Colon (tissue), 2 donors: Measurements from ENCODE around the gene GLRX5.

Source experiments
- FAIRE-seq: peaks from 2 replicates; lab custom pipeline; 2012; peaks lifted over from hg19 to GRCh38; lab: Jason Lieb, UNC
- donor health status: control.
- donor health status: control.

GLRX5 gene

DNA sequence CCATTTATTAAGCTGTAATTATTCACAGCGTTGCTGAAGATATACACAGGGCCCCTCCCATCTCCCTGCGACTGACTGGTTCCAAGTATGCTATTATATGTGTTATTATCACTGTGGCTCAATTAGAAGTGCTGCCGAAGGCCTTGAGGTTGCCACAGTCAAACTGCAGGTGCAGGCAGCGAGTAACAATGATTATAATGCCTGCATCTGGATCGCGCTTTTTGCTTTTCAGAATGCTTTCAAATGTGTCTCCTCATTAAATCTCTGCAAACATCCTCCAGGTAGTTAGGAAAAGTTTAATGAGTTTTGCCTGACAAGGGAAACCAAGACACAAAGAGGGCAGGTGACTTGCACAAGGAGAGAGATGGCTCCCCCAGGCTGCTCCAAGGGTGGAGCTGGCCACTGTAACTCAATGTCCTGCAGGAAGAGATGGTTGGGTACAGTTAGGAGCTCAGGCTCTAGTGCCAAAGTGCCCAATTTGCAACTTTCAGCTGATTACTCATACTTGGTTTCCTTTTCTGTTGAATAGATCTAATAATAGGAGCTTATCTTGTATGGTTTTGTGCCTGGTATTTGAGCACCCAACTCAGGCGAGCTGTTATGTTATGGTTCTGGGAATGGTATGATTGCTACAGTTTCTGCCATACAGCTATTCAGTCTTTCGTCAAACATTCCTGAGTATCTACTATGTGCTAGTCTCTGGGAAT is 16.7 kb upstream of the GLRX5 start:
- no peak for FAIRE-seq

DNA sequence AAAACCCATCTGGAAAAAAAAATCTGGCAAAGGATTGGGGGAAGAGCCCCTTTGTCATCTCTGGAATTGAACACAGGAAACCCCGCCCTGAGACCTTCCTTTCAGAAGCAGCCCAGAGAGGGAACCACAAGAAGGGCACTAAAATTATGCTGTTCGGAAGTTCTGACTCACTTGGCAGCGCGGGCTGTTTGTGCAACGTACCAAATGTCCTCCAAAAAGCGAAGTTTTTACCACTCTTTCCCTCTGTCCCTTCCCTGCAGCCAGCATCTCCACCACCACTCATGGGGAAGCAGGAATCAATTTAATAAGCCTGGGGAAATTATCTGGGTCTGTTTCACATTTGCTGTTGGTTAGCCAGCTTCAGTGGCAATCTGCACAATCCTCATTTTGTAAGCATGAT is 15.2 kb upstream of the GLRX5 start:
- FAIRE-seq = no peak

DNA sequence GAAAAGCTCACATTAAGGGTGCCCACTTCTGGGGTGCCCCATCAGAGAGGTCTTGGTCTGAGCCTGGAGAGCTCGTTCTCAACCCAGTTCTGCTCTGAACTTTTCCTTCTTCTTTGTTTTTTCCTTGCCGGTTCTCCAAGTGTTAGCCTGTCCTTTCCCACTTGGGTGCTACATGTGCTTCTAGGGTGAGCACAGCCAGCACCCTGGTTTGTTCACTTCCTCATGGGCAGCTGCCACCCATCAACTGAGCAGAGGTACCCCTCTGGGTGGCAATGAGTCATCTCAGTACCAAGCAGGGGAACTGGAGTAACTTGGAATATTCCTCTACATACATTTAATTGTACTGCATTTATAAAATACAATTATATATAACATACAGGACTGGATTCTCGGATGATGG is 14.5 kb upstream of the GLRX5 start:
- no peak for FAIRE-seq

DNA sequence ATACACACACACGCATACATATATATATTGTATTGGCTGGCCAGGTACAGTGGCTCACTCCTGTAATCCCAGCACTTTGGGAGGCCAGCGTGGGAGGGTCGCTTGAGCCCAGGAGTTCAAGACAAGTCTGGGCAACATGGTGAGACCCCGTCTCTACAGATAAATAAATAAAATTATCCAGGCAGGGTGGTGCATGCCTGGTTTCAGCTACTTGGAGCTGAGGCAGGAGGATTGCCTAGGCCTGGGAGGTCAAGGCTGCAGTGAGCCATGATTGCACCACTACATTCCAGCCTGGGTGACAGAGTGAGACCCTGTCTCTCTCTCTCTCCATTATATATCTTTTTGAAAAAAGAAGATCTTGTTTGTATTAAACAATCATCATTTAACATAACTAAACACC is 13.8 kb upstream of the GLRX5 start:
- no peak for FAIRE-seq

DNA sequence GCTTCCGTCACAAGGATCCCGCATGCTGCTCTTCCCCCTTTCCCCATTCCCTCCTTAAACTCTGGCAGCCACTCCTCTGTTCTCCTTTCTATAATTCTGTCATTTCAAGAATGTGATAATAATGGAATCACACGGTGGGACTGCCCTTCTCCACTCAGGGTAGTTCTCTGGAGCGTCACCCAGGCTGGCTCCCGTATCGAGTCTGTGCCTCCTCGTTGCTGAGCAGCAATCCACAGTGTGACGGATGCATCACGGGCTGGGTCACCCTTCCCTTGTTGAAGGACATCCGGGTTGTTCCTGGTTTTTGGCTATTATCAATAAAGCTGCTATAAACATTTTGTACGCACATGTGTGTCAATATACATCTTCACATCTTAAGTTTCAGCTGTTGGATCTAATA is 12.7 kb upstream of the GLRX5 start:
- no peak for FAIRE-seq

DNA sequence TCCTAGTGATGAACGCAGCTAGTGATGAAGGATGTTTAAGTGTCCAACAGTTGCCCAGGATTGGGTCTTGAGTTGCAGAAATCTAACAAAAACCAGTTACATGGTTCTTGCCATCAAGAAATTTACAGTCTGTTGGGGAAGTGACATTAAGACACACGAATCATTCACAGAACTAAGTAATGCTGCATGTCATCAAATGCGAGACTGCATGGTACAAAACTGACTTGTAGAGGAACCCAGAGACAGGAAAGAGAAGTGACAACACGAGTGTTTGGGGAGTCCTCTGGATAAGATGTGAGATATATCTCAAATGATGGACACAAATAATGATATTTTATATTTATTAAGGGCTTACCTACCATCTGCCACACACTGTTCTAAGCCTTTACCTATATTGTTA is 12.3 kb upstream of the GLRX5 start:
- FAIRE-seq = no peak

DNA sequence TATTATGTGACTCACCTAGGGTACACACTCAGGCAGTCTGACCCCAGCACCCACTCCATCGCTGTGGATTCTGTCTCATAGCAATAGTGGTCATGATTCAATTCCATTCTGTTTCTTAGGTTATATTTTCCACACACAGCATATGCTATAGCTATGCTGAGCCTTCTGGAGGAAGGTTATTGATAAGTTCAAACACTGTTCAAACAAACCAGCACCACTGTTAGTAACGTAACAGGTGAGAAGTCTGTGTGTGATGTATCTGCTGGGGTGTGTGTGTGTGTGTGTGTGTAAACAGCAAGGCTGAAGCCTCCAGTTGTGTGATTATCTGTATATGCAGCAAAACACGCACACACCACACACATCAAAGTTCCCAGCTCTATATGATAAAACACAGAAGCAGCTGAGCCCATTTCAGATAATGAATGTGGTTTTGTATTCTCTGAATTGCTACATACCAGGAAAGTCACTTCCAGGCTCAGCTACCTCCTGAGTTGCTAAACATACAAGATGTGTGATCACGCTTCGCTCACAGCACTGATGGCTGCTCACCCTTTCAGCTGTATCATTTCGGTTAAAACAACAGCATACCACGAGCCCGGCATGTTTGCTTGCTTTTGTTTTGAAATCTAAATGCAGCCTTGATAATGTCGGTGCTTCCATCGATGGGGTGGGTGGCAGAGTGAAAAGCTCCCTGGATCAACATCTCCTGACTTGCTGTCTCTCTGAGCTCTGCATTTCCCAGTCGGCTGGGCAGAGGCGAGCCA is 11.6 kb upstream of the GLRX5 start:
- FAIRE-seq = no peak

DNA sequence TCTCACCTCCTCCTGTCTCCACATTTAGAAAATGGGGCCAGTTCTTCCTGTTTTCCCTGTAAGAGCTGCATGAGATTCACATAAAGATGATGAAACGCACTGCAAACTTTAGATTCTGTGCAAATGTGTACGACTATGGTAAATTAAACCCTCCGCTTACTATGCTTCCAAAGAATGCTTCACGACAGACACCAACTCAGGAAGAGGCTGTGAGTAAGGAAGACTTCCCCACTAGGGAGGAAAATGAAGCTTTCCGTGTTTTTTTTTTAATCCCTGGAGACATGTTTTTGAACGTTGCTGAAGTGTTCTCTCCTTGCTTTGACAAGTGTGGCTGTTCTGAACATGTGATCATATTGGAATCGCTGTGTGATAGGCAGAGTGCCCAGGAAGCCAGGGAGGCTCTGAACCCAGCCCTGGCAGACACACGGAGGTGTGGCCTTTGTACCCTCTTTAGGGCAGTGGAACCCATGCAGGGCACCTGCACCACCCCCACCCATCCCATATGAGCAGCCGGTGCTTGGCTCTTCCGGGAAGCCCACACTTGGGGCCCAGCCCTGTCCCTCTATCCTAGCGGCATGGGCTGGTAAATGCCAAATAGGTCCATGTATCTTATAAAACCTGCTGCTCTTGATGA is 10.9 kb upstream of the GLRX5 start:
- FAIRE-seq = no peak

DNA sequence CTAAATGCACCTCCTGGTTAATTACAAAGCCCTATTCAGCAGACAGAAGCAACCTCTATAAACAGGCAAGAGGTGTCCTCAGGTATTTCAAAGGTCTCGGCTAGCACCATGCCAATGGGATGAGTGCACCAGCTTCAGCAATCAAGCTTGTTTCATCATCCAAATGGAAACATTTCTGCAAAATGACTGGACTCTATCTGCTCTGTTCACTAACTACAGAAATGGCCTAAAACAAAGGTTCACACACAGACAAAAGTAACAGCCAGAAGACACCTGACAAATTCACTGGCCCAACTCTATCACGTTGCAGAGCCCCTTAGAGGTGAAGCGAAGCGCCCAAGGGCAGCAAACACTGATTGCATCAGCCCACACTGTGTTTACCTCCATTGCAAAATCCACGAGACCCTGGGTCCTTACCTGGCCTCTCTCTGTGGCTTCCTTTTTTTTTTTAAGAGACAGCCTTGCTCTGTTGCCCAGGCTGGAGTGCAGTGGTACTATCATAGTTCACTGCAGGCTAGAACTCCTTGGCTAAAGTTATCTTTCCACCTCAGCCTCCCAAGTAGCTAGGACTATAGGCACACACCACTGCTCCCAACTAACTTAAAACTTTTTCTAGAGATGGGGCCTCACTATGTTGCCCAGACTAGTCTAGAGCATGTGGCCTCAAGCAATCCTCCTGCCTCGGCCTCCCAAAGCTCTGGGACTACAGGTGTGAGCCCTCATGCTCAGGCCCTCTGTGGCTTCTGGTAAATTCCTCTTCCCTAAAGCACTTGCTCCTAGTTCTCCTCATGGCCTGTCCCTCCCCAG is 9.9 kb upstream of the GLRX5 start:
- no peak for FAIRE-seq

DNA sequence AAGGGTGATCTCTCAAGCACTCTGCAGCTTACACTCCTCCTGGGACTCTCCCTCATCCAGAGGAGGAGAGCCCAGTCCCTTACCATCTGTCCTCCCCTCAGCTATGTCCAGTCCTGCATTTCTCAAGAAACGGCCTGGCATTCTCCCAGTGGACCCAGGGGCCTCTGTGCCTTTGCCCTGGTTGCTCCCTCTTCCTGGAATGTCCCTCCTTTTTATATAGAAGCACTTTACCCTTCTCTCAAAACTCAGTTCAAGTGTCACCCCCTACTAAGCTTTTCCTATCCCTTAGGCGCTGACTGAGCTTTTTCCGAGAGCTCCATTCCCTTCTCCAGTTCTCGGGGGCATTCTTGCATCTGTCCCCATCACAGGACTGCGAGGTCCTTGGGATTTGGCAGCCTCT is 8.9 kb upstream of the GLRX5 start:
- no peak for FAIRE-seq

DNA sequence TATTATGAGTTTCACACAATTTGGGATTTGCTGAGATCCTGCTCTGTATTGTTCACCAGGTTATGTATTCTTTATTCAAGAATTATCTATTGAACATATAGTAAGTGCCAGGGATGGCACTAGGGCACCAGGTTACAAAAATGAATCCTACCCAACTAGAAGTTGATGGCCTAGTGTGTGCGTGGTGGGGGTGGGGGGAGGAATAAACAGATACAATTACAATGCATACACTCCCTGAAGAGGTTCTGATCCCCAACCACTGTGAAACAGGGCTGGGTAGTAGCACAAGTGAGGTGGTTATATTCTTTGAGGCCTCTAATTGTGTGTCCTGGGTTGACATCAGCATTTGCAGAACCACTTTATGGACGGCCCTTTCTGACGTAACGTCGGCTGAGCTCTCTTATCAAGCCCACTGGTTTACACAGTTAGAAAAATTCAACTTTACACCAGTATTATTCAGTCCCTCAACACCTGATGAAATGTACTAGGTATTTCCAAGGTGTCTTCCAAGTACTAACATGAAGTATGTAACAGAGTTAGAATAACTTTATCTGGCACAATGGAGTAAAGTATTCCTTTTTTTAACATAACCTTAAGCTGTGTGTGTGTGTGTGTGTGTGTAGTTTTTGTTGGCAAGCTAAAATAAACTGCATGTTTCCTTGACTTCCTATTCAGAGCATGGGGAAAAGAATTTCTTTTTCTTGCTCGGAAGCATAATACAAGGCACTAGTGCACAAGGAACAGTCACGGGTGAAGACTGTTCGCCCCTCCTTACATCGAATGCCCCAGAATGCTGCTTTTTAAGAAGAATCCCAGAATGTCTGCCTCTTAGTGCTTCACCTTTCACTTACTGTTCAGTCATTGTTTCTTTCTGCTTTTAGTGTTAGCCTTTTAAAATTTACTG is 8.1 kb upstream of the GLRX5 start:
- FAIRE-seq = no peak

DNA sequence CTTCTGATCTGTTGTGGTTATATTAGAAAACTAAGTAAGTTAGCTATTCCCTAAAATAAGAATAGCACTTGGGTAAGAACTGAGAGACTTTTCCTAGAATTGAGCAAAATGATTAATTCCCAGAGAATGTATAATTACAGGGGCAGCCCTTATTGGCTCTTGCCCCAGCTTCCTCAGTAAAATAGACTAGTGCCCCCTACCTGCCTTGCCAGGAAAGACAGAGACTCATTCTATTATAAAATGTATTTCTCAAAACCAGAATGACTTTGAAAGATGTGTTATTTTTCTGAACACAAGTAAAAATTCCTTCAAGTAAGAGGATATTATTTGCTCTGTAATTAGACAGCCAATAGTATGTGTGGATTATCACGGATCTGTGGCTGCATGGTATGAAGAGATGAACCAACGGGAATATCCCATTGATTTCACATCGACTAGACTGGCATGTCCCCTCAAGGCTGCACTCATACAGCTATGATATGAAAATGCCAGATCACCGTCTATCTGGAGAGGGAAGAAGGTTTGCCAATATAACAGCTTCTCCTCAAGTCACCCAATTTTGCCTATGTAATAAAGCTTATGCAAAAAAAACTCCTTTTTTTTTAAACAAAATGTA is 7.4 kb upstream of the GLRX5 start:
- no peak for FAIRE-seq

DNA sequence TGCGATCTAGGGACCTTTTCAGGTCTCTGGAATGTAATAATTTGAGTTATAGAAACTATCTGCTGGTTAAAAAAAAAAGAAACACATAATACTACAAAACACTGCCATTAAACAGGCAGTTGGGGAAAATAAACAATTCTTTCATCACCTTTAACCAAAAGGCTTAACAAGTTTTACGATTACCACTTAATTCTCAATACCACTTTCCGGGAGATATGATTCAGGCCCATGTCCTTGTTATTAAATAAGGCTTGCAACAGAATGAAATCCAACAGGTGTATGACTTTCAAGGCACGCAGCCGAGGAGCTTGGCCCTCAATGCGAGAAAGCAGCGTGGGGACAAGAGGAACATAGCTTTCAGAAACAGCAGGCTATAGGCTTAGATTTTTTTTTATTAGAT is 5.6 kb upstream of the GLRX5 start:
- no peak for FAIRE-seq

DNA sequence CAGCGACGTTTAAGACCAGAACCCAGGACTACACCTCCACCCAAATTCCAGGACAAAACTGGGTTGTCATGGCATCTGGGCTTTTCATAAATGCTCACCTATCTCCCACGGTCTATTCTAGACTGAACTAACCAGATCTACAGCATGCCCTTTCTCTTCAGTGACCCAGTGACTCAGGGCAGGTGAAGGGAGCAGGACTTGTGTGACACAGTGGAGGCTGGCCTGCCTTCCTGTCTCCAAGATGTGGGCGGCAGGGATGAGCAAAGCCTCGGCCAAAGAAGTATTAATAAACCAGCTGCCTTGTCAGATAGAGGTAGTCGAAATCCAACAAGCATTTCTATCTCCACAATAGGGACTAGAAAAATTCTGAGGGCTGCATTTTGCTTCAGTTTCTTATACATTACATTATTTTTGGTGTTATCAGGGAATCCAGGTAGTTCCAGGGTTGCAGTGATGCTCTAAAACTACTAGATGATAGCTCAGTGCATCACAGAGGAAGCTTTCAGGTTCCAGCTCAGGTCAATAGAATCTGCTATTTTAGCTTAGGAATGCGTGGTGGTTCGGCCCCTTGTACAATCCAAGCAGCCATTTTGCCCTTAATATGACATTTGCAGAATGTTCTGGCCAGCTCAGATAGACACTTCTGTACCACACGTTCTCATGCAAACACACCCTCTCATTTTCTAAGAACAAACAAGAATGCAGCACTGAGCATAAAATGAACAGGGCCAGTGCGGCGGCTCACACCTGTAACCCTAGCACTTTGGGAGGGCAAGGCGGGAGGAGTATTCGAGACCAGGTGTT is 4.2 kb upstream of the GLRX5 start:
- no peak for FAIRE-seq

DNA sequence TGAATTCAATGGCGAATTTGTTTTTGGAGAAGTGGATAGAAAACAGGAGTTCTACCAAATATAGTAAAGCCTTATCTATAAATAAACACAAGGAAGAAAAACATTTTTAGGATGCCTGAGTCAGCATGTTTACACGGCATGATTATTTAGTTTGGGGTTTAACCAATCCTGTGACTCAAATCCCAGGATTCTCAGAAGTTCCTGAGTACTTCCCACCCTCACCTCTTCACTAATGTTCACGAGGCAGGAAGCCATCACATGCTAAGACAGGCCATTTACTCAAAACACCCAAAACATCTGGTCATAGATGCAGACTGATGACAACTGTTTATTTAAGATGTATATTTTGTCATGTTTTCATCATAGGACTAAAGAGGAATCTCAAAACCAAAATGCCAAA is 3.4 kb upstream of the GLRX5 start:
- no peak for FAIRE-seq

DNA sequence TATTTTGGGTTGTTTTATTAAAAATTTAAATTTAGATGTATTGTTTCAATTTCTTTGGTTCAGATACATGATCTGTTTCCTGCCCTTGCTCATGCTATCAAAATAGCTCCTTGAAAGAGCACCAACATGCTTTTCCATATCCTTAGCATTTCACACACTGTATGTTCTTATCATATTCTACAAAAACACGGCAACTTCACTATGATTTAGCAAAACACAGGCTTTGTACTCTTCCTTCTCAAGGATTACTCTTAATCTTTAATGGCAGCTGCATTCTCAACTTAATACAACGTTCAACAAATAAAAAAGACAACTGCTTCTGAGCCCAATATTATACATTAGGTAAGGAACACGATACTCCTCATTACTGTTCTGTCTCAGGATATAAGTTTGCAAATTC is 2.9 kb upstream of the GLRX5 start:
- no peak for FAIRE-seq

DNA sequence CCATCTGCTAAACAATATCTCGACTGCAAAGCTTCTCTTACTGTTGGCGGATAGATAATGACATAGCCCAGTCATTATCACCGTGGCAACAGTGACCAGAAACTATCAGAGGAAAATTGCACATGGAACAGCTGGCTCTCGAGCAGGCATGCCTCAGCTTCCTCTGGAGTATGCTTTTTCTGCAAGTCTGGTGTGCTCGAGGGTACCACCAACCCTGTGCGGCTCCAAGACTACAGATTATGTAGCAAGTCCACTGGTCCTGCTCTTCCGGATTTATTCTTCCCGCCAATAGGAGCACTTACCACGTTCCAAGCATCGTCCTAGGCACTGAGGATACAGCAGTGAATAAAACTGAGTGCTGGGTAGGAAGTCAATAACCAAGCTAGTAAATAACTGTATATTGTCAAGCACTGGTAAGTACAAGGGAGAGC is 1.4 kb upstream of the GLRX5 start:
- no peak for FAIRE-seq

DNA sequence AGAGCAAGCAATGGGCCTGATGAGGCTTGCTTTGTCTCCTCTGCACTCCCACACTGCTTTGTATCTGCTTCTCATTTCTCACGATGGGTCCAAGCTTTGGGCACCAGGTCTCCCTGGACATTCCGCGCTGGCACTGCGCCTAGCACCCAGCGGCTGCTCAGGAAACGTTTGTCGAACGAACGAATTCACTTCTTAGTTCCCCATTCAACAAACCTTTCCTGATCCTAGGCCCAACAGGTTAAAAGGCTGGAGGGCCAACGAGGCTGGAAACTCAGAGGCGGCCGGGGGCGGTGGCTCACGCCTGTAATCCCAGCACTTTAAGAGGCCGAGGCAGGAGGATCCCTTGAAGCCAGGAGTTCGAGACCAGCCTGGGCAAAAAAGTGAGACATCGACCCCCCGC is 1.0 kb upstream of the GLRX5 start:
- no peak for FAIRE-seq

DNA sequence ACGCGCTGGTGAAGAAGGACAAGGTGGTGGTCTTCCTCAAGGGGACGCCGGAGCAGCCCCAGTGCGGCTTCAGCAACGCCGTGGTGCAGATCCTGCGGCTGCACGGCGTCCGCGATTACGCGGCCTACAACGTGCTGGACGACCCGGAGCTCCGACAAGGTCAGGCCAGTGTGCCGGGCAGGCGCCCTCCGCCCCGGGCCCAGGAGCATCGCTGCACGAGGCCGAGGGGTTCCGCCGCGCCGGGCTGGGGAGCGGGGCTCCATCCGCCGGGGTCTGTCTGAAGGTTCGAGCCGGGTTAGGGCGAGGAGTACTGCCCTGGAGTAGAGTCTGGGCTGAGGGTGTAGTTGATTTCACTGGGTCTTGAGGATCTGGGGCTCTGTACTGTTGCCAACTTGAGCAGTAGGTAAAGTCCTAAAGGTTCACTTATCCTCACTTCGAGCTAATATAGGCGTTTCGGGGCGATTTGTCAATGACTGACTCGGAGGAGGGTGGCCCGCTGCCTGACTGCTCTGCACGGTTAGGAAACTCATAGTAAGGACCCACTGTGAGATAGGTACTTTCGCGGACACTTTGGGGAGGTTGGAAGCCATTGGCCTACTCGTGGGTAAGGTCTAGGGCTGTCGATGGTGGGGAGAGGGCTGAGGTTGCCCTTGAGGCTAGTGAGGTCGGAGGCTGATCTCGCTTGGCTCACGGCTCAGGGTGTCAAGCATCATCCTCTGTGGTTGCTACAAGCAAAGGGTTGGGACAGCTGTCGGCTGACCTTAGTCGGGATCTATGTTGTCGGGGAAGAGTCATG is 574 bp downstream of the GLRX5 start:
- FAIRE-seq = no peak
